ENCODE results near the gene PAQR6.

DNA sequence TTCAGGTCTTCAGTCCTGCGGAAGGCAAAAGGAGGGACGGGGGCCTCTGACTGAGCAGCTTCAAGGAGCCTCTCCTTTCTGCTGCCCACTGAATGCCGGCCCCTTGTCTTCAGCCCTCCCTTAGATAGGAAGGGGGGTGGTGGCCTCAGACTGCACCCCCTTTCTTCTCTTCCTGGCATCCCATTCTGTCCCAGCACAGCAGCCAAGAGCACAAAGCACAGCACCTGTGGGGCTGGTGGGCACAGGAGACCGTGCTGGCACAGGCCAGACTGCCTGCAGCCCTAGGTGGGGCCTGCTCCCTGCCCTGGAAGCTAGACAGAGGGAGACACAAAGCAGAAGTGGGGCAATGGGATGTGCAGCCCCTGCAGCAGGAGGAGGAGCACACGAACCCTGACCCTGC, 1.7 kb upstream of the PAQR6 start:
- TF ChIP-seq POLR2A (IDR thresholded peaks at IDR 0.05; ENCODE audit: low read length) (no peak), GATA1 (IDR thresholded peaks at IDR 0.05; ENCODE audit: low read depth, low read length) (no peak)

Measured in erythroblast (primary cell).